Diencephalon (tissue), 1 donor: Measurements from ENCODE around the gene SLC30A2. TPM values are rescaled to one million over a fixed set of nuclear protein-coding genes. Genes with fewer than 3 reads are reported as not detected.

Source experiments
- small RNA-seq: library from RNA; depleted of rRNA; stranded (forward); fragments of <200 nt; gene quantifications from one replicate; pipeline ENCODE3, GENCODE V24; 2014
- total RNA-seq: library from RNA; depleted of rRNA; stranded (reverse); fragments of >200 nt; gene quantifications from one replicate; pipeline ENCODE4 v1.2.3, GENCODE V29; 2014

The SLC30A2 gene, protein sequence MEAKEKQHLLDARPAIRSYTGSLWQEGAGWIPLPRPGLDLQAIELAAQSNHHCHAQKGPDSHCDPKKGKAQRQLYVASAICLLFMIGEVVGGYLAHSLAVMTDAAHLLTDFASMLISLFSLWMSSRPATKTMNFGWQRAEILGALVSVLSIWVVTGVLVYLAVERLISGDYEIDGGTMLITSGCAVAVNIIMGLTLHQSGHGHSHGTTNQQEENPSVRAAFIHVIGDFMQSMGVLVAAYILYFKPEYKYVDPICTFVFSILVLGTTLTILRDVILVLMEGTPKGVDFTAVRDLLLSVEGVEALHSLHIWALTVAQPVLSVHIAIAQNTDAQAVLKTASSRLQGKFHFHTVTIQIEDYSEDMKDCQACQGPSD
- not detected for total RNA-seq

DNA sequence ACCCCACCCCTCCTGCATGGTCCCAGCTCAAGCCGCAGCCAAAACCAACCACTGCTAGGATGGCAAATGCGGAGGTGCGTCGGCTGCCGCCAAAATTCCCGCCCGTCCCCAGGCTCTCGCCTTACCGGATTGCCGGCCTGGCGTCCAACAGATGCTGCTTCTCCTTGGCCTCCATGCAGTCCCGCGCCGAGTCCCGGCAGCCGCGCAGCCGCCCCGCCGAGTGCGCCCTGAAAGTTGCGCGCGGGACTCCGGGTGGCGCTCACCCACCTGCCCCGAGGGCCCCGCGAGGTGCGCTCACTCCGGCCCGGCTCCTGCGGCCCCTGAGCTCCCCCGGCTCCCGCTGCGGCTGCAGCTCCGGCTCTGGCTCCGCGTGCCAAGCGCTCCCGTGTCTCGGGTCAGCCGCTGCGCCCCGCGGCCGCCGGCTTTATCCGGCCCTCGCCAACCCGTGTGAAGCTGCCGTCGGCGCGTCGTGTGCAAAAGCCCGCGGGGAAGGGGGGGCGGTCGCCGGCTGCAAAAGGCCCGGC, at the start of gene SLC30A2:
Gene SLC30A2 (minus strand): TSS at position 397 of the 524 bp plus-strand sequence. CDS start 222 bp downstream, at position 175.

DNA sequence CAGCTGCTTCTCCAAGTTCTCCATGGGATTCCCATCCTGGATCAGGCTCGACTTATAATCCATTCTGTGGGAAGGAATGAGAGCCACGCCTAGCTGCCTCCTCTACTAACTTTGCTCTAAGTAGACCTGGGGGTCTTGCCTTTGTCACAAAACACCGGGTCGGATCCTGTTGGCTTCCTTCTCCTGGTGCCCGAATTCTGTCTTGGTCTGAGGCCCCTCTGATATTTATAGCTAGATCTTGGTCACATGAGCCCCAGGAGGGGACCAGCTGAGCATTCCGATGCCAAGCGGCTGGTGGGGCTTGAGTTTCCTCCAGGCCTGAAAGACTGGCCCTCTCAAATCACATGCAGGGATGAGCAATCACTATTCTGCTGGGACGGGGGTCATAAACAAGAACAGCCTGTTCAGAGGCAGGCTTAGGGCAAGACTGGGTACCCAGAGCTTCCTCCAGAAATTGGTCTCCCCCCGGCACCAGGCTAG, 21.6 kb upstream of the SLC30A2 start, which contains the start of gene TRIM63:
Gene TRIM63 (minus strand): TSS at position 199 of the 480 bp plus-strand sequence. CDS start 136 bp downstream, at position 63.

DNA sequence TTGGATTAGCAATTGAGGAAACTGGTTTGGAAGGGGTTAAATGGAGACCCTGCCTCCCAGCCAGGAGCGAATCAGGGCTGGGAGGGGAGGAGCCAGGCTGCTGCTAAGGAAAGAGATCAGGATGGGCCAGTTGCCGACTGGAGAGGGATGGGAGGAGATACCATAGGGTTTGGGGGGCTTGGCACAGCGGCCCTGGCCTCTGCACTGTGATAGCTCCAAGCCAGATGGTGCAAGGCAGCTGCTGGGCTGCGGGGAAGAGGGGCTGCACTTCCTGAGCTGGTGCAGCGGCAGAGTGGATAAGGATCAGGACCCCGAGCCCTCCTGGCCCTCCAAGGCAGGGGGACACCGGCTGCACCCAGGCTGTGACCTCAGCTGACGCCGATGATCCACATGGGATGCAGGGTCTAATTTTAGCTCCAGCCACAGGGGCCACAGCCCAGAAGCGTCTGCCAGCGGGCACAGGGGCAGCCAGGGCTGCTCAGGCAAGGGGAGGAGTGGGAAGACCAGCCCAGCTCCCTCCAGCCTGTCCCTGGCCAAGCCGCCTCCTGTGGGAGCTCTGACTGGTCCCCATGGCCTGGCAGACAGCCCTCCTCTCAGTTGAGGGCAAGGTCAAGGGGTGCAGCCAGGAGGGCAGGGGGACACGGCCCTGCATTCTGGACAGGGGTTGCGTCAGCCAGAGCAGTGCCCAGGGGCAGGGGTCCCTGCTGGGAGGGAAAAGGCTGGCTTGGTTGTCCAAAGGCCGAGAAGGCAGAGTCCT, 24.1 kb downstream of the SLC30A2 start, which contains the start of gene EXTL1:
Gene EXTL1 (plus strand): TSS at position 129 of the 757 bp plus-strand sequence. CDS start 872 bp downstream, outside the sequence.

GRCh38 chr1:25997828-25998761, 47.8 kb downstream of the SLC30A2 start, which contains the start of gene PAFAH2:
Gene PAFAH2 (minus strand): TSS chr1:25998063. CDS start chr1:25990816, 7,247 bp downstream.

Small RNAs within 50 kb of the gene (small RNA-seq; reads per million reads assigned to genes)
- gene RF00283 (not detected), gene RF00492 (not detected)

Other genes with a start within 250 kb of the SLC30A2 start
- gene SELENON, start 245.9 kb downstream of the SLC30A2 start, total RNA-seq, result 15.9 TPM
- 54.4 TPM for gene MTFR1L, start 226.2 kb downstream of the SLC30A2 start, total RNA-seq
- 2.3 TPM for gene AUNIP, start 186.7 kb downstream of the SLC30A2 start, total RNA-seq
- 13.8 TPM for gene PAQR7, start 170.4 kb downstream of the SLC30A2 start, total RNA-seq
- gene STMN1, start 139.7 kb downstream of the SLC30A2 start, total RNA-seq, result 664 TPM
- 6.0 TPM for gene PAFAH2, start 48.1 kb downstream of the SLC30A2 start, total RNA-seq
- 2.5 TPM for gene EXTL1, start 24.3 kb downstream of the SLC30A2 start, total RNA-seq
- not detected for gene TRIM63, start 21.5 kb upstream of the SLC30A2 start, total RNA-seq
- gene PDIK1L, start 65.7 kb upstream of the SLC30A2 start, total RNA-seq, result 59.1 TPM
- 0.92 TPM for gene FAM110D, start 113.0 kb upstream of the SLC30A2 start, total RNA-seq
- gene C1orf232, start 122.8 kb upstream of the SLC30A2 start, total RNA-seq, result not detected
- gene ZNF593, start 123.8 kb upstream of the SLC30A2 start, total RNA-seq, result 10.8 TPM
- gene ZNF593OS, start 125.7 kb upstream of the SLC30A2 start, total RNA-seq, result not detected
- gene CNKSR1, start 131.4 kb upstream of the SLC30A2 start, total RNA-seq, result 1.4 TPM
- gene CATSPER4, start 144.5 kb upstream of the SLC30A2 start, total RNA-seq, result not detected
- 16.1 TPM for gene CEP85, start 188.1 kb upstream of the SLC30A2 start, total RNA-seq
- 19.8 TPM for gene SH3BGRL3, start 234.0 kb upstream of the SLC30A2 start, total RNA-seq